Tibial artery (tissue), 4 donors: ENCODE results near the gene PCDHB12.
A peak's percentile ranks its signal among the peaks of the same experiment; 100 is the strongest.
"Not testable (repeated sequence)": the region's sequence is repeated elsewhere in the genome, so short reads cannot be mapped to it uniquely, and the experiment has no call there.

Source experiments
- DNase-seq, 2 donors: peaks; one replicate each; pipeline ENCODE4 v3.0.0-alpha.2; 2019
- H3K27ac ChIP-seq, 2 donors: fragments of 200-600 bp; sonication (generic) in 1 of 2; 1 replicate in 1 of 2; 2 replicates in 1 of 2; pipeline ENCODE4 v1.5.1; 2018 to 2019; ENCODE audit warnings: mild to moderate bottlenecking in 1 of 2
- H3K27me3 ChIP-seq, 2 donors: fragments of 200-600 bp; sonication (generic) in 1 of 2; one replicate each; pipeline versions ENCODE4 v1.5.1 to v1.6.0; 2016 to 2019
- H3K36me3 ChIP-seq, 3 donors: fragments of 200-600 bp; sonication (generic) in 2 of 3; one replicate each; pipeline ENCODE4 v1.5.1; 2016 to 2019; ENCODE audit warnings: mild to moderate bottlenecking in 2 of 3
- H3K4me1 ChIP-seq, 4 donors: fragments of 200-600 bp; sonication (generic) in 2 of 4; 1 replicate in 3 of 4; 2 replicates in 1 of 4; pipeline ENCODE4 v1.5.1; 2016 to 2019
- H3K4me3 ChIP-seq, 2 donors: fragments of 200-600 bp; sonication (generic) in 1 of 2; 1 replicate in 1 of 2; 2 replicates in 1 of 2; pipeline ENCODE4 v1.5.1; 2018 to 2019; ENCODE audit warnings: mild to moderate bottlenecking in 2 of 2
- H3K9me3 ChIP-seq, 3 donors: fragments of 200-600 bp; sonication (generic) in 1 of 3; one replicate each; pipeline ENCODE4 v1.5.1; 2016 to 2019
- intact Hi-C: fragments of 100-400 bp; cut with DNase I; formaldehyde crosslinking; loops from one replicate; pipeline ENCODE4 v1.15.0; 2023; ENCODE audit warnings: low total_unique reads
- TF ChIP-seq, protein P1 (sequence below), 2 experiments: fragments of 200-600 bp in 1 of 2; fragments of 450-650 bp in 1 of 2; IDR thresholded peaks; one replicate each; pipeline ENCODE4 v1.5.1; 2017 to 2019; ENCODE audit warnings: antibody characterized with exemption in 2 of 2, mild to moderate bottlenecking in 1 of 2, moderate library complexity in 1 of 2

PCDHB12 gene

GRCh38 chr5:141208478-141208877, at the start of gene PCDHB12:
Gene PCDHB12 (plus strand): TSS chr5:141208719. CDS start chr5:141208908, 189 bp downstream.
- no peak for DNase-seq
- Histone ChIP-seq H3K27me3 (no peaks in the 10 kb centered on the region), H3K27ac (no peak within 1 kb of the TSS), H3K36me3 (peaks cover 0 to 24% (median 15%) of the 10 kb centered on the region in 3 donors), H3K4me3 (peak within 1 kb of the TSS; percentile 22 to 23), H3K4me1 (no peaks in the 10 kb centered on the region), H3K9me3 (peaks cover 0 to 96% (median 50%) of the 10 kb centered on the region in 3 donors)
- intact Hi-C loops, result no loop called here
- TF ChIP-seq, protein P1, sequence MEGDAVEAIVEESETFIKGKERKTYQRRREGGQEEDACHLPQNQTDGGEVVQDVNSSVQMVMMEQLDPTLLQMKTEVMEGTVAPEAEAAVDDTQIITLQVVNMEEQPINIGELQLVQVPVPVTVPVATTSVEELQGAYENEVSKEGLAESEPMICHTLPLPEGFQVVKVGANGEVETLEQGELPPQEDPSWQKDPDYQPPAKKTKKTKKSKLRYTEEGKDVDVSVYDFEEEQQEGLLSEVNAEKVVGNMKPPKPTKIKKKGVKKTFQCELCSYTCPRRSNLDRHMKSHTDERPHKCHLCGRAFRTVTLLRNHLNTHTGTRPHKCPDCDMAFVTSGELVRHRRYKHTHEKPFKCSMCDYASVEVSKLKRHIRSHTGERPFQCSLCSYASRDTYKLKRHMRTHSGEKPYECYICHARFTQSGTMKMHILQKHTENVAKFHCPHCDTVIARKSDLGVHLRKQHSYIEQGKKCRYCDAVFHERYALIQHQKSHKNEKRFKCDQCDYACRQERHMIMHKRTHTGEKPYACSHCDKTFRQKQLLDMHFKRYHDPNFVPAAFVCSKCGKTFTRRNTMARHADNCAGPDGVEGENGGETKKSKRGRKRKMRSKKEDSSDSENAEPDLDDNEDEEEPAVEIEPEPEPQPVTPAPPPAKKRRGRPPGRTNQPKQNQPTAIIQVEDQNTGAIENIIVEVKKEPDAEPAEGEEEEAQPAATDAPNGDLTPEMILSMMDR (IDR thresholded peaks at IDR 0.05), result no peak

GRCh38 chr5:141172381-141173204, 35.9 kb upstream of the PCDHB12 start, which contains the start of gene PCDHB7:
Gene PCDHB7 (plus strand): TSS chr5:141172644. CDS start chr5:141172836, 192 bp downstream.
- Histone ChIP-seq H3K27me3 (peaks cover 3 to 4% of the 10 kb centered on the region in 2 donors), H3K36me3 (peaks cover 0 to 13% (median 12%) of the 10 kb centered on the region in 3 donors), H3K9me3 (peaks cover 0 to 57% (median 39%) of the 10 kb centered on the region in 3 donors), H3K4me3 (peak within 1 kb of the TSS; percentile 27 to 33), H3K27ac (no peak within 1 kb of the TSS), H3K4me1 (no peaks in the 10 kb centered on the region)
- DNase-seq, result no peak
- intact Hi-C loops, result no loop called here
- TF ChIP-seq, protein P1 (IDR thresholded peaks at IDR 0.05), result peak; percentile 31 to 34

GRCh38 chr5:141174291-141175104, 34.0 kb upstream of the PCDHB12 start:
- DNase-seq, H3K4me3 ChIP-seq, intact Hi-C loops, H3K27ac ChIP-seq, H3K4me1 ChIP-seq, H3K27me3 ChIP-seq: not testable (repeated sequence)
- H3K36me3 ChIP-seq, result peaks cover 0 to 14% (median 13%) of the 10 kb centered on the region in 3 donors
- peaks cover 4 to 65% (median 55%) of the 10 kb centered on the region in 3 donors for H3K9me3 ChIP-seq

- intact Hi-C loops, result no loop called here
- DNase-seq, result no peak
- H3K9me3 ChIP-seq, result peaks cover 4 to 73% (median 61%) of the 10 kb centered on the region in 3 donors
- H3K36me3 ChIP-seq, result peaks cover 0 to 14% (median 13%) of the 10 kb centered on the region in 3 donors
- TF ChIP-seq, protein P1 (IDR thresholded peaks at IDR 0.05), result no peak
- H3K4me3 ChIP-seq, result no peak overlapping the region
- H3K4me1 ChIP-seq, result no peaks in the 10 kb centered on the region
- H3K27ac ChIP-seq, result no peak overlapping the region
- H3K27me3 ChIP-seq, result peaks cover 3 to 10% of the 10 kb centered on the region in 2 donors
These were observed 32.6 kb upstream of the PCDHB12 start for GRCh38 chr5:141175933-141176332.

DNA sequence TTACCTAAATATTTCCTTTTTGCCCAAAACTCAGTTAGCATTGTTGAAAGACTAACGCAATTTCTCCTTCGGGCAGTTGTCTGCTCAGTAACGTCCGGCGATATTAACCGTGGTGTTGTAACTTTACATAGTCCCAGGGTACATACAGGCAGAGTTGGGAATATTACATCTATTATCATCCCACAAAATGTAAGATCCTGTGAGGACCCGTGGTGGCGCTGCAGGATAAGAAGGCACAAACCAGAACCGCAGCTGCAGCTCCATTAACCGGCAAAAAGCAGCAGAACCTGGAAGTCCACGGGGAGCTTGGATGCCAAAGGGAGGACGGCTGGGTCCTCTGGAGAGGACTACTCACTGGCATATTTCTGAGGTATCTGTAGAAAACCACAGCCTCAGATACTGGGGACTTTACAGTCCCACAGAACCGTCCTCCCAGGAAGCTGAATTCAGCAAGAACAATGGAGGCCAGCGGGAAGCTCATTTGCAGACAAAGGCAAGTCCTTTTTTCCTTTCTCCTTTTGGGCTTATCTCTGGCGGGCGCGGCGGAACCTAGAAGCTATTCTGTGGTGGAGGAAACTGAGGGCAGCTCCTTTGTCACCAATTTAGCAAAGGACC, 30.8 kb upstream of the PCDHB12 start, which contains the start of gene PCDHB8:
Gene PCDHB8, plus strand, starts transcription at position 214 of the 615 bp plus-strand sequence. Its CDS starts 245 bp downstream, at position 459.
- DNase-seq, H3K4me3 ChIP-seq, H3K27ac ChIP-seq, H3K4me1 ChIP-seq, intact Hi-C loops: not testable (repeated sequence)
- H3K27me3 ChIP-seq, result peaks cover 3 to 10% of the 10 kb centered on the region in 2 donors
- H3K9me3 ChIP-seq, result peaks cover 4 to 76% (median 67%) of the 10 kb centered on the region in 3 donors
- peaks cover 0 to 14% (median 13%) of the 10 kb centered on the region in 3 donors for H3K36me3 ChIP-seq

- intact Hi-C loops, result not testable (repeated sequence)
- peaks cover 3 to 10% of the 10 kb centered on the region in 2 donors for H3K27me3 ChIP-seq
These were observed 29.1 kb upstream of the PCDHB12 start for GRCh38 chr5:141179371-141179770.

GRCh38 chr5:141179876-141180275, 28.6 kb upstream of the PCDHB12 start:
- H3K4me1 ChIP-seq, H3K4me3 ChIP-seq, H3K27me3 ChIP-seq, intact Hi-C loops, H3K27ac ChIP-seq, DNase-seq: not testable (repeated sequence)
- H3K36me3 ChIP-seq, result peaks cover 0 to 22% (median 13%) of the 10 kb centered on the region in 3 donors
- peaks cover 4 to 77% (median 72%) of the 10 kb centered on the region in 3 donors for H3K9me3 ChIP-seq

More at GRCh38 chr5:141179371-141179770, 29.1 kb upstream of the PCDHB12 start:
- H3K4me3 ChIP-seq, DNase-seq, H3K27ac ChIP-seq, H3K4me1 ChIP-seq: not testable (repeated sequence)
- Histone ChIP-seq H3K9me3 (peaks cover 4 to 77% (median 72%) of the 10 kb centered on the region in 3 donors), H3K36me3 (peaks cover 0 to 22% (median 19%) of the 10 kb centered on the region in 3 donors)
